K562 (cell line): Measurements from ENCODE around the gene ZC3H18. TPM values are rescaled to one million over a fixed set of nuclear protein-coding genes. Genes with fewer than 3 reads are reported as not detected.

Source experiments
- ATAC-seq: fragments of 200-7000 bp; cut with Tn5 transposase; 3 replicates; pipeline ENCODE4 v1.9.1; 2020; ENCODE audit warnings: moderate library complexity
- BruUV-seq: library from RNA; stranded (reverse); fragments of 400-500 nt; replicated peaks from 2 replicates; lab custom pipeline; 2021; lab: Mats Ljungman, UMichigan
- CTCF ChIA-PET: fragments of 300-600 bp; formaldehyde crosslinking; extraction: SDS; loops from one replicate; lab custom pipeline; 2021; ENCODE audit warnings: low intra/inter-chr PET ratio; lab: Yijun Ruan, JAX
- POLR2A ChIA-PET: fragments of 300-600, 350-650 bp; sonication (Branson Sonifier 250); formaldehyde crosslinking; extraction: SDS; loops from one replicate; lab custom pipeline; 2021; ENCODE audit warnings: antibody characterized with exemption, inconsistent platforms; lab: Yijun Ruan, JAX
- DNase-seq, 4 experiments: peaks; one replicate each; pipeline versions ENCODE4 v3.0.0 to v3.0.0-alpha.2; 2011 to 2018; ENCODE audit warnings: low spot score in 3 of 4, mixed read lengths in 3 of 4; ENCODE audit errors: extremely low read depth in 1 of 4
- FAIRE-seq: peaks from 2 replicates; lab custom pipeline; 2011; peaks lifted over from hg19 to GRCh38; lab: Jason Lieb, UNC
- H2AFZ ChIP-seq: 2 replicates; pipeline ENCODE4 v1.6.0; 2011; ENCODE audit warnings: low read depth, low read length, control low read depth, inconsistent platforms
- H3K27ac ChIP-seq: fragments of 200-600 bp; 3 replicates; pipeline ENCODE4 v1.8.0; 2011; ENCODE audit warnings: low read depth, mild to moderate bottlenecking, control low read depth, inconsistent platforms, low read length, moderate library complexity, mixed read lengths; ENCODE audit errors: extremely low read depth
- H3K27me3 ChIP-seq, 2 experiments: fragments of 300-600 bp in 1 of 2; 2 replicates in 1 of 2; 3 replicates in 1 of 2; pipeline versions ENCODE4 v1.6.0 to v1.8.0; 2011; ENCODE audit warnings: inconsistent platforms in 2 of 2, low read length in 2 of 2, mild to moderate bottlenecking in 1 of 2, mixed read lengths in 1 of 2, moderate library complexity in 1 of 2; ENCODE audit not compliant: control insufficient read depth in 2 of 2, insufficient read depth in 2 of 2
- H3K36me3 ChIP-seq: fragments of 300-600 bp; 3 replicates; pipeline ENCODE4 v1.8.0; 2011; ENCODE audit warnings: mild to moderate bottlenecking, low read length, inconsistent platforms; ENCODE audit not compliant: control insufficient read depth, insufficient read depth
- H3K4me1 ChIP-seq, 2 experiments: fragments of 200-600 bp in 1 of 2; replicated peaks in 1 of 2; 2 replicates in 1 of 2; 3 replicates in 1 of 2; pipeline versions ENCODE4 v1.5.1 to v1.8.0; 2011; ENCODE audit warnings: inconsistent platforms in 2 of 2, low read length in 2 of 2, mild to moderate bottlenecking in 1 of 2, mixed read lengths in 1 of 2, moderate library complexity in 1 of 2; ENCODE audit not compliant: control insufficient read depth in 2 of 2, insufficient read depth in 2 of 2
- H3K4me2 ChIP-seq: 2 replicates; pipeline ENCODE4 v1.6.1; 2011; ENCODE audit warnings: low read length, control low read depth, inconsistent platforms, mixed read lengths; ENCODE audit not compliant: insufficient read depth
- H3K4me3 ChIP-seq: fragments of 200-600 bp; sonication (generic), shearing (Covaris generic); 2 replicates; pipeline ENCODE4 v1.5.1; 2016; ENCODE audit warnings: control low read depth, inconsistent platforms
- H3K79me2 ChIP-seq: fragments of 200-600 bp; 3 replicates; pipeline ENCODE4 v1.8.0; 2011; ENCODE audit warnings: low read length, inconsistent platforms; ENCODE audit not compliant: control insufficient read depth, insufficient read depth
- H3K9ac ChIP-seq, 2 experiments: 2 replicates each; pipeline versions ENCODE4 v1.6.0 to v1.6.1; 2011; ENCODE audit warnings: low read depth in 2 of 2, low read length in 2 of 2, control low read depth in 1 of 2, inconsistent platforms in 1 of 2, mild to moderate bottlenecking in 1 of 2, mixed read lengths in 1 of 2; ENCODE audit not compliant: insufficient read depth in 1 of 2
- H3K9me1 ChIP-seq: one replicate; pipeline ENCODE4 v1.6.0; 2011; ENCODE audit warnings: inconsistent platforms, mild to moderate bottlenecking, low read length, moderate library complexity; ENCODE audit not compliant: control insufficient read depth, insufficient read depth
- H3K9me3 ChIP-seq: replicated peaks from 2 replicates; pipeline ENCODE4 v1.5.1; 2011; ENCODE audit warnings: low read depth, low read length, inconsistent platforms; ENCODE audit not compliant: control insufficient read depth, insufficient read depth
- H4K20me1 ChIP-seq: replicated peaks from 2 replicates; pipeline ENCODE4 v1.6.1; 2011; ENCODE audit warnings: low read length, inconsistent platforms, mixed read lengths; ENCODE audit not compliant: control insufficient read depth, insufficient read depth
- SAFB ChIP-seq: fragments of 200-400 bp; formaldehyde crosslinking; IDR thresholded peaks from 2 replicates; pipeline ENCODE4 v1.6.1; 2017; ENCODE audit warnings: low read depth, low read length, borderline replicate concordance
- SIN3A ChIP-seq, 2 experiments: fragments of 150-350 bp in 1 of 2; IDR thresholded peaks; 2 replicates each; pipeline ENCODE4 v1.6.1; 2011 to 2016; ENCODE audit warnings: borderline replicate concordance in 2 of 2, low read depth in 2 of 2, low read length in 2 of 2, mild to moderate bottlenecking in 2 of 2, moderate library complexity in 2 of 2; ENCODE audit not compliant: control insufficient read depth in 1 of 2
- WGBS: fragments of 100-300 bp; shearing (Covaris generic); methylation state at CpG from one replicate; pipeline ENCODE4 v1.1.6; 2016; ENCODE audit warnings: low coverage, mixed read lengths; ENCODE audit not compliant: insufficient coverage; ENCODE audit errors: missing lambda C conversion rate; 5-methylcytosine and 5-hydroxymethylcytosine counted together
- in situ Hi-C: fragments of 300-500 bp; cut with MboI; formaldehyde crosslinking; loops from 4 replicates; pipeline ENCODE4 v1.15.0; 2018; ENCODE audit warnings: inconsistent platforms, mixed read lengths
- intact Hi-C: fragments of 100-400 bp; cut with micrococcal nuclease; formaldehyde crosslinking; loops from 2 replicates; pipeline ENCODE4 v1.14.2; 2022
- polyA plus RNA-seq, 8 experiments: library from polyadenylated mRNA; depleted of rRNA in 4 of 8; stranded (reverse) in 5 of 8; unstranded in 3 of 8; fragments of >200 nt; fragmentation: Nextera tagmentation in 2 of 8; fragmentation: Illumina TruSeq in 1 of 8; extraction: Ambion mirVana in 2 of 8; extraction: Trizol in 1 of 8; gene quantifications; 2 replicates each; pipeline versions ENCODE4 v1.2.1 to v1.2.3, GENCODE V29; 2011 to 2014; ENCODE audit warnings: inconsistent platforms in 1 of 8, missing spikeins in 1 of 8
- total RNA-seq, 7 experiments: library from RNA; depleted of rRNA in 6 of 7; stranded (reverse); fragments of >200 nt in 6 of 7; fragmentation: Illumina TruSeq in 2 of 7; extraction: Trizol in 2 of 7; gene quantifications; 2 replicates each; pipeline versions ENCODE4 v1.2.1 to v1.2.3, GENCODE V29; 2011 to 2021; ENCODE audit warnings: low replicate concordance in 1 of 7
- TF ChIP-seq, protein P1 (sequence below): sonication (generic); formaldehyde crosslinking; IDR thresholded peaks from 2 replicates; pipeline ENCODE4 v1.8.1; 2023; ENCODE audit warnings: mild to moderate bottlenecking, missing genetic modification reagents

Gene ZC3H18
- total and polyA plus RNA-seq, 9 of the 15 experiments (the other 6 are each of a cell fraction or from before 2014, with no cell fraction given): 1.7 to 88.7 (median 26.9) TPM

GRCh38 chr16:88673716-88674379, 103.6 kb downstream of the ZC3H18 start:
- H3K27me3 ChIP-seq: no peaks in the 10 kb centered on the region
- no peaks in the 10 kb centered on the region; the same call in 1 of the 2 replicates for H4K20me1 ChIP-seq
- no peaks in the 10 kb centered on the region for H3K9me3 ChIP-seq
- DNase-seq: no peak
- BruUV-seq: no TSS peak
- no peak overlapping the region for H2AFZ ChIP-seq
- no peaks in the 10 kb centered on the region for H3K79me2 ChIP-seq
- ATAC-seq: no peak
- intact Hi-C loops (no loop called here), in situ Hi-C loops (no loop called here)
- H3K4me3 ChIP-seq: no peak overlapping the region
- no peak for FAIRE-seq
- 67% methylated on average over 19 of the region's 19 CpGs for WGBS
- H3K9ac ChIP-seq: no peak overlapping the region
- H3K4me1 ChIP-seq: peaks cover 0 to 34% of the 10 kb centered on the region in 2 experiments; a peak in 2 of 5 replicates
- no peaks in the 10 kb centered on the region for H3K9me1 ChIP-seq
- ChIA-PET POLR2A (interaction anchor here (0.6 to 2.0 kb wide), 5 partner anchors 9 to 755 kb away, joined by 3 to 6 read pairs (median 3); no protein-coding TSS in a partner anchor), CTCF (interaction anchor here (1.0 kb wide), 1 partner anchor 24 kb away, joined by 3 read pairs; no protein-coding TSS in a partner anchor)
- TF ChIP-seq SIN3A (IDR thresholded peaks at IDR 0.05; ENCODE audit: borderline replicate concordance in 2 of 2, control insufficient read depth in 1 of 2, low read depth in 2 of 2, low read length in 2 of 2) (no peak), SAFB (no peak)
- TF ChIP-seq, protein P1, sequence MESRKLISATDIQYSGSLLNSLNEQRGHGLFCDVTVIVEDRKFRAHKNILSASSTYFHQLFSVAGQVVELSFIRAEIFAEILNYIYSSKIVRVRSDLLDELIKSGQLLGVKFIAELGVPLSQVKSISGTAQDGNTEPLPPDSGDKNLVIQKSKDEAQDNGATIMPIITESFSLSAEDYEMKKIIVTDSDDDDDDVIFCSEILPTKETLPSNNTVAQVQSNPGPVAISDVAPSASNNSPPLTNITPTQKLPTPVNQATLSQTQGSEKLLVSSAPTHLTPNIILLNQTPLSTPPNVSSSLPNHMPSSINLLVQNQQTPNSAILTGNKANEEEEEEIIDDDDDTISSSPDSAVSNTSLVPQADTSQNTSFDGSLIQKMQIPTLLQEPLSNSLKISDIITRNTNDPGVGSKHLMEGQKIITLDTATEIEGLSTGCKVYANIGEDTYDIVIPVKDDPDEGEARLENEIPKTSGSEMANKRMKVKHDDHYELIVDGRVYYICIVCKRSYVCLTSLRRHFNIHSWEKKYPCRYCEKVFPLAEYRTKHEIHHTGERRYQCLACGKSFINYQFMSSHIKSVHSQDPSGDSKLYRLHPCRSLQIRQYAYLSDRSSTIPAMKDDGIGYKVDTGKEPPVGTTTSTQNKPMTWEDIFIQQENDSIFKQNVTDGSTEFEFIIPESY: peak; percentile 20; the same call in 1 of the 2 replicates
- no peak overlapping the region for H3K4me2 ChIP-seq
- peaks cover 3% of the 10 kb centered on the region; the same call in 1 of the 3 replicates for H3K36me3 ChIP-seq
- H3K27ac ChIP-seq: no peak overlapping the region
